ENCODE measurements around the gene CDC42. TPM values are rescaled to one million over a fixed set of nuclear protein-coding genes. Genes with fewer than 3 reads are reported as not detected.

CDC42 gene
- total RNA-seq, 1 experiment from 2014 or later: 217 TPM

GRCh38 chr1:22048351-22049192 lies 3.9 kb upstream of the CDC42 start:
- RAD21 ChIA-PET (ENCODE audit: low non-redundant PET in 1 of 2, low total read pairs in 2 of 2, uncharacterized antibody in 2 of 2, unreplicated experiment in 2 of 2): no interaction called here
- POLR2A ChIA-PET: no interaction called here
- Histone ChIP-seq H4K20me1 (ENCODE audit: insufficient read depth) (peaks cover 3% of the 10 kb centered on the region; the same call in 1 of the 2 replicates), H3K9ac (ENCODE audit: low read length) (no peak overlapping the region), H3K4me3 (replicated peaks in 1 of 2; ENCODE audit: low read depth in 1 of 2, low read length in 2 of 2) (no peak overlapping the region), H3K9me3 (ENCODE audit: control insufficient read depth in 1 of 2, insufficient read depth in 1 of 2, low read depth in 1 of 2, low read length in 2 of 2) (no peaks in the 10 kb centered on the region), H3K27ac (ENCODE audit: low read depth, low read length) (no peak overlapping the region), H3K4me1 (ENCODE audit: control insufficient read depth in 1 of 2, insufficient read depth in 2 of 2, low read length in 2 of 2) (peaks cover 13 to 31% of the 10 kb centered on the region in 2 experiments; a peak in 3 of 4 replicates), H2AFZ (ENCODE audit: low read depth, low read length, poor library complexity, severe bottlenecking) (no peak overlapping the region), H3K36me3 (ENCODE audit: control insufficient read depth in 1 of 2, insufficient read depth in 2 of 2, low read length in 2 of 2) (no peaks in the 10 kb centered on the region; a peak in 1 of 4 replicates), H3K27me3 (ENCODE audit: insufficient read depth, low read length) (no peaks in the 10 kb centered on the region), H3K4me2 (ENCODE audit: low read length) (no peak overlapping the region; the same call in 1 of the 2 replicates), H3K9me2 (ENCODE audit: insufficient read depth) (no peaks in the 10 kb centered on the region), H3K79me2 (ENCODE audit: insufficient read depth, low read length) (peaks cover 8% of the 10 kb centered on the region)
- CTCF ChIA-PET: no interaction called here
- ATAC-seq (no peak), DNase-seq (ENCODE audit: low read depth, low spot score) (no peak)
- intact Hi-C loops (cut with micrococcal nuclease): no loop called here
- BruUV-seq (replicated peaks): no TSS peak
- TF ChIP-seq MAX (IDR thresholded peaks at IDR 0.05): no peak
- TF ChIP-seq REST (IDR thresholded peaks at IDR 0.05; ENCODE audit: low read depth): no peak
- TF ChIP-seq SP1 (IDR thresholded peaks at IDR 0.05; ENCODE audit: low read depth): no peak
